NCI-H69 (cell line): ENCODE measurements around the gene NCK2.

Experiments used
- DNase-seq: peaks from one replicate; lab custom pipeline; 2025; lab: John Stamatoyannopoulos, UW

NCK2 gene

DNA sequence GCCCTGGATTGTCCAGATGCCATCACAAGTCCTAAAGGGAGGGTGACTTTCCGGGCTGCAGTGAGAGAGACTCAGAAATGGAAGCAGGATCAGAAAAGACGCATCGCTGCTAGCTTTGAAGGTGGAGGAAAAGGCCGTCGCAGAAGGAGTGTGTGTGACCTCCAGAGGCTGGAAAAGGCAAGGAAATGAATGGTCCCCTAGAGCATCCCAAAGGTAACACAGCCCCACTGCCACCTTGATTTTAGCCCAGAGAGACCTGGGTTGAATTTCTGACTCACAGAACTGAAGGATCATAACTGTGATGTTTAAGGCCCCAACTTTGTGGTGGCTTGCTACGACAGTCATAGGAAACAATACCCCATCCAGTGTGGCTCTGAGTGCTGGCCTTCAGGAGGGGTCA is 8.6 kb upstream of the NCK2 start:
- no peak for DNase-seq

DNA sequence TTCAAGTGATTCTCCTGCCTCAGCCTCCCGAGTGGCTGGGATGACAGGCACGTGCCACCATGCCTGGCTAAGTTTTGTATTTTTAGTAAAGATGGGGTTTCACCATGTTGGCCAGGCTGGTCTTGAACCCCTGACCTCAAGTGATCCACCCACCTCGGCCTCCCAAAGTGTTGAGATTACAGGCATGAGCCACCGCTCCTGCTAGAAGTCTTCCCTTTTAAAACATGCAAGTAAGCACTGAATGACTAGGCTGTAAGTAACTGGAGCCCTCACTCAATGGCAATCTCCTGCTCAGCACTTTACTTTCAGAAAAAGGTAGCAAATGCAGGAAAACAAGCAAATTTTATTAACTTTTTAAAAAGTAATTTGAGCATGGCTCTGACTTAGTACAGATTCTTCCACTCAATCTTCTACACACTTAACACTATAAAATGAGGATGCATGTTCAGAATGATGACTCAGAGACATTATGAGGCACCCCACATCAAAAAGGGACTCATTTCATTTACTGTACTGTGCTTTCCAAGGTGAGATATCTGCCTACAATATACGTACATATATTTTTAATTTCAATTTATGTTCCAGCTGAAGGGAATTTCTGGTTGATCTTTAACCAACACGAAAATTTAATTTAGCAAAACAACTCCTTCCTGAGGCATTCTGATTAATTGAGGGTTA is 6.6 kb upstream of the NCK2 start:
- no peak for DNase-seq

DNA sequence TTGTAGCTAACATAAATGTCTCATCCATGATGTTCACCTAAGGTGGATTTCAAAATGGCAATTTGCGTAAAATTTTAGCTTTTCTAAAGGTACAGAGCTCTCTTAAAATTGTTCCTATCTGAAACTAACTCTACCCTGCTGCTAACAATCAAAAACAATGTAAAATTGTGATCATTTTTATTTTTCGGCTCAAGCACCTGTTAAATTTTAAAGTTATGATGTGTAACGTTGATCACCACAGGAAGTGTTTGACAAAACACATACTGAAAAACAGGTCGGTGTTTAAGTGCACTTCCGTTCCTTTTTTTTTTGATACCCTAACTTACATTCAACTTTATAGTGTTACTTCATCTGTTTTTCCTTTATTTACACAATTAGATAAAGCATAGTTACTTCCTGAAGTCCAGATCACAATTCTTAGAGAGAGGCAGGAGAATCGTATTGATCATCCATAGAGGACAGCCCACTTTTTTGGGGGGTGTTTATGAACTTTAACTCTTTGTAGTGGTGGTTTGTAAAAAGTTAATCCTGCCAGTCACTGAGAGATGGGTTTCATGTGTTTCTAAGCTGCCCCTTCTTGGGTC is 6.0 kb upstream of the NCK2 start:
- no peak for DNase-seq

DNA sequence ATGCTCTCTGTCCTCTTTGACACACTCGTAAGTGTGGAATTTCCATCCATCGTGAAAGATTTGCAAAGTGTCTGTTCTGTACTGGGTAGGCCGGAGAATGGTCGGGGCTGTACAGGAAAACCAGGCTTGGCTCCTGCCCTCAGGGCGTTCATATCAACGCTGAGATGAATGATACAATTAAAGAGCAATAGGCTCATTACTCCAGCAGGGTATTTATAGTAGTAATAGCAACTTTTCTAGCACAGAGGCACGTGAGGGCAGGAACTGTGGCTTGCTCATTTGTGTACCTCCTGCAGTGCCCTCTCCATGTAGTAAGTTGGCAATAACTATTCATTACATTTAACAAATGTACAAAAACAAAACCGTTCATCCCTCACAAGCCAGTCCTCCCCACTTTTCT is 5.3 kb upstream of the NCK2 start:
- DNase-seq, result peak; percentile 2

DNA sequence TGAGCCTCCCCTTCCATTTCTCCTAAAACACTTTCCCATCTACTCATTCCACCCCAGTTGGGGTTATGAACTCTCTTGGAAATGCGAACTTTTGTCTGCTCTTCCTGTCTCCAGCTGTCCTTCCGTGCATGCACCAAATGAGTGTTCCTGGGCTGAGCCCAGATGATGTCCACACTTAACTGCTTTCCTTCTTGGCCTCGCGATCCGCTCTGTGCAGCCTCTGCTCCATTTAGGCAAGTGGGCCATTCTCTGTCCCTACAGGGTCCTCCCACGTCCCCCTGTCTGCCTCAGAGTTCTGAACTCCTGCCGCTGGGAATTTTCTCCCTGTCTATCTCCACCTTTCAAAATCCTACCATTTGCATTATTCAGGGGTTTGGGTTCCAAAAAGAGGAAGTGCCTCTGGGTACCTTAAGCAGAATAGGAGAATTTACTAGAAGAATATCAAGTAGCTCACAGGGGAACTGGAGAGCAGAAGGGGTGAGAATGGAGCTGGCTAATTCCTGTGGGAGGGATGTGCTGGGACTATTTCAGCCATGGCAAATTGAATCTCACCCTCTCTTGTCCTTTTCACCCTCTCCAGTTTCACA is 4.7 kb upstream of the NCK2 start:
- no peak for DNase-seq

DNA sequence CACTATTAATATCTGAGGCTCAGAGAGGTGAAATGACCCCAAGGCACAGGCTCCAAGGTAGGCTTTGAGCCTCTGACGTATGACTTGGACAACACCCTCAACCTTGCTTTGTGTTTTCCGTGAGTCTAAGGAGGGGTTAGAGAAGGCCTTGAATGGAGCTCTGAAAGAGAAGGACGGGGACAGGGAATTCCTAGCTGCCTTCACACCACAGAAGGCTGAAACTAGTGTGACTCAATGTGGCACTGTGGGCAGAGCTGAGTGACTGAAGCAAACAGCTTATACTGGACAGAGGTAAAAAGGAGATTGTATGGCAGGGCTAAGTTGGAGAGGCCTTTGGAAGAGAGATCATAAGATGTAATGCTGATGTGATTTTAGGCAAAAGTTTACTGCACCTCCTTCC is 3.5 kb upstream of the NCK2 start:
- no peak for DNase-seq

DNA sequence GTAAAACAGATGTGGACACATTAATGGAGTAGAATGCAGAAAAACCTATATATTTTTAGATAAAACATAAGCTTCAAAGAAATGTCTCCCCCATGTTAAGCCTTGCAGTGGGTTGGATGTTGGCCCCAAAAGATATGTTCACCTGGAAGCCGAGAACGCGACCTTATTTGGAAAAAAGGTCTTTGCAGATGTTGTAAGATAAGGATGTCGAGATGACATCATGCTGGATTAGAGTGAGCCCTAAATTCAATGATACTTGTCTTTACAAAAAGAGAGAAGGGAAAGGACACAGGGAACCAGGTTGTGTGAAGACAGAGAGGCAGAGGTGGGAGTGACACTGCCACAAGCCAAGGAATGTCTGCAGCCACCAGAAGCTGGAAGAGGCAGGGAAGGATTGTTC is 3.1 kb upstream of the NCK2 start:
- DNase-seq, result no peak

DNA sequence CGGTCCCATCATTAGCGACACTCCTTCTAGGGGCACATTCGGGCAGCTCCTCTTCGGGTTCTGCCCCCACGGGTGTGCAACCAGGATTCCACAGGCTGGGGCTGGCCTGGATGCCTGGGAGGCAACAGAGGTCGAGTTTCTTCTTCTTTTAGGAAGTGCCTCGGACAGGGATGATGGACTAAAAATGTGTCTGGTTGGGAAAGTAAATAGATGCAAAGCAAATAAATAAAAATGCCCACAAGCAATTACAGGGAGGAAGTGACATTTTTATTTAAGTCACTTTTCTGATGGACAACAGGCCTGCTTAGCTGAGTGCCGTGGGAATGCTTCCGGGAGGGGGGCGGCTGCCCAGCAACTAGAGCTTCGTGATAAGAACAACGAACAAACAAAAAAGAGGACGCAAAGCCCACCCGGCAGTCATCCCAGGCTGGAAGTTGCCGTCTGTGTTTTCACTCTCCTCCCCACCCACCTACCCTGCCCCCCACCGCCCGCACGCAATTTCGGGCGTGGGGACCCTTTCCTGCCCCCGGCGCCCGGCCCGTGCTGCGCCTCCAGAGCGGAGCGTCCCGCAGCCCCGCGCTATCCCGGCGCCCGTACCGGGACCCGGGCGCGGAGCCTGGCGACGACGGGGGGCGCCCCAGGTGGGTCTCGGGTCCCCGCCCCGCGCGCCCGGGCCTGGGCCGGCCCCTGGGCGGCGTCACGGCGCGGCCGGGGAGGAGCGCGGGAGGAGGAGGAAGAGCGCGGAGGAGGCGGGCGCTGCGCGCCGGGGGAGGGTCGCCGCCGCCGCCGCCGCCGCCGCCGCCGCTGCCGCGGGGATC is 412 bp upstream of the NCK2 start:
- DNase-seq, result peak; percentile 73

DNA sequence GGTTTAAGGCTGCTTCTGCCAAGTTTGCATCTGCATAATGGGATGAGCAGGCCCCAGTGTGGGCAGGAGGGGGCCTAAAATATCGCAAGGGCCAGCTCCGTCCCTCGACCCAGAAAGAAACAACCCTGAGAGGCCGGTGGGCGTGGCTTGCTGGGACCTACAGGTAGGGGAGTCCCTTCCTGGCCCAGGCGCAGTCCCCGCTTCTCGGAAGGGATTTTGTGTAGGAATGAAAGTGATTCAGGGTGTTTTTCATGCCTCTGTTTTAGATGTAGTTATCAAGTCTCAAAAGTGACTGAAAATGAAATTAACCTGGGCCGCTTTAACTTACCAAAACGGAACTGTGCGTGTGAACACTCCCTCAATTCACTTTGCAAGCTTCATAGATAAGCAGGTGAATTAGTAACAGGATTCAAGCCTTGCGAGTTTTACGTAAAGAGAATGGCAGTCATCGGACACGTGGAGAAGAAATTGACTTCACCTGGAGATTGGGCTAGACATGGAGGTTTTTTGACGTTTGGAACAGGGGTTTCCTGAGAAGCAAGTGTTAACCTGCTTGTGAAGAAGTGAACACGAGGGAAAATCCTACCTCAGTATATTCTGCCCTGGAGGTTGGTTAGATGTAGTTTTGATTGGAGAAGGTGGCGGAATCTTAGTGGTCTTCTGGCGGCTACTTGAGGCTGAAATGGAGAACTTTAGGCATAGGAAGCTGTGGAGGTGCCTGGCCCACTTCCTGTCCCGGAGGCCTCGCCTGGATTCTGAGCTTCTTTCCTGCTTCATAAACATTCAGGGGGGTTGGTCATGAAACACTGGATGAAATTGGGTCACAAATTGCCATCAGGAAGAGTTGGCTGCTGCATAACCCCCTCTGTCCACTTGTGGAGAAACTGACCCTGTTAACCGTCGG is 1.7 kb downstream of the NCK2 start:
- DNase-seq, result no peak

DNA sequence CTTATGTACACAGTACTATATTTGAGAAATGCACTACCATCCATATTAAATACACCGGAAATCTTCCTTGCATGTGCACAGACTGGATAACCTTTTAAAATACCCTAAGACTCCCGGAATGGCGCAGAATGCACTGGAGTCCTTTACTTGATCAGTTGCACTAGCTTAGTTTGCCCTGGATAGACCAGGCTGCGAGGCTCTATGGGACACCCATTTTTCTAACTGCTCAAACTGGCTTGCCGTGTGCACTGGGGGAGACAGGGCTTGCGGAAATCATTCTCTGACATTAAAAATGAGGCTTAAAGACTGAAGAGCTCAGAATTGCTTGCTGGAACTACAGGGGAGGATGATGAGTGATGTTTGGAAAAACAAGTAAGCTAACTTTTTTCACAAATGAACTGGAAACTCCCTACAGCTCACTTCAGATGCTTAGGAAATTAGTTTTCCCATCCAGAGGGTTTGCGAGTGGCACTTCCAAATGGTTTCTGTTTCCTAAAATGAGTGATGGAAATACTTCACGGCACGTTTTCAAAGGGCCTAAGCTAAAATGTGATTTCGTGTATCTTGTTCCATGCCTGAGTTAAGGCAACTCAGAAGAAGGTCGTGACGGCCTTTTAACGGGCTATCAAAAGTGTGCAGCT is 2.7 kb downstream of the NCK2 start:
- no peak for DNase-seq

DNA sequence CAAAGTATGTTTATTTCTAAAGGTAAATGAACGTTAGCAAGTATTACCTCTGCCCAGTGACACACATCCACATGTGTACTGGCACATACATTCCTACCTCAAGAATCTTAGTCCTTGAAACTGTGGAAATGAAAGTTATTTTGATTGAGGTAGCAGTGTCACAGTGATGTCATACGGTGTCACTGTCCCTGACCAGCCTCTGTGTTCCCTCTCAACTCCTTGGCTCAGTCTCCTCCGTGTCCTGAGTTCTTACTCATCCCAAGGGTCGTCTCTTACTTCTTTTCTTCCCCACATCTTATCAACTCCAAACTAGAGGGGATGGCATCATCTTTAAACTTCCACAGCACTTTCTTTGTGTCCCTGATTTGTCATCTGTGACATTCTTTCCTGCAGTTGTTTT is 3.3 kb downstream of the NCK2 start:
- DNase-seq, result no peak

DNA sequence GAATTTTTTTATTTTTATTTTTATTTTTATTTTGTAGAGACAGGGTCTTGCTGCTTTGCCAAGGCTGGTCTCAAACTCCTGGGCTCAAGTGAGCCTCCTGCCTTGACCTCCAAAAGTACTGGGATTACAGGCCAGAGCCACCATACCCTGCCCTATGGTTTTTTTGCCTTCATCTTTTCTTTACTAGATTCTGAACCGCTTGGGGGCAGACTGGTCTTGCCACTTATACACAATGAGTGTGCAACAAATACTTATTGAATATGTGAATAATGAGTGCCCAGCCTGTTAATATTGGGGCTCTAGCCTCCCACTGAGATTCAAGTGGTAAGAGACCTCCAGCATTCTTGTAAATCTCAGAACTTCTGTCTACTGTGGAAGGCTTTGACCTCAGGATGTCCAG is 3.9 kb downstream of the NCK2 start:
- DNase-seq, result no peak

DNA sequence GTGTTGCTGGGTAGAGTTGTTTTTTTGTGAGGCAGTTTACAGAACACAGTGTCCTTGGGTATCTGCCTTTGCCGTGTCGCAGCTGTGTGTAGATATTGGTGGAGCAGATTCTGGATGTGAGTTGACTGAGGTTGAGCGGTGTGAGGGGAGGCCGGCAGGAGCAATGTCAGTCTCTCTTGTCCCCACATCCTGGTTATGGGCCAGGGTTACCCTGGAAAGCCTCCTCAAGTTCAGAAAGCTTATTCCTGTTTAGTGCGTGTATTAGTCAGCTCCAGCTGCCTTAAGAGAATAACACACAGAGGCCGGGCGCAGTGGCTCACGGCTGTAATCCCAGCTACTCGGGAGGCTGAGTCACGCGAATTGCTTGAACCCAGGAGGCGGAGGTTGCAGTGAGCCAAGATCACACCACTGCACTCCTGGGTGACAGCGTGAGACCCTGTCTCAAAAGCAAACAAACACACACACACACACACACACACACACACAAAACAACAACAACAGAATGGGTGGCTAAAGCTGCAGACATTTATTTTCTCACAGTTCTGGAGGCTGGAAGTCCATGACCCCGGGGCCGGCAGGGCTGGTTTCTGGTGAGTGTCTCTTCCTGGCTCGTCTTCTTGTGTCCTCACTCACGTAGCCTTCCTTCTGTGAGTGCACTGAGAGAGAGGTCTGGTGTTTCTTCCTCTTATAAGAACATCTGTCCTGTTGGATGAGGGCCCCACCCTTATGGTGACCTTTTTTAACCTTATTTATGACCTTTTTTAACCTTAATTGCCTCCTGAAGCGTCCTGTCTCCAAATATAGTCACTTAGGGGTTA is 5.1 kb downstream of the NCK2 start:
- DNase-seq, result no peak

DNA sequence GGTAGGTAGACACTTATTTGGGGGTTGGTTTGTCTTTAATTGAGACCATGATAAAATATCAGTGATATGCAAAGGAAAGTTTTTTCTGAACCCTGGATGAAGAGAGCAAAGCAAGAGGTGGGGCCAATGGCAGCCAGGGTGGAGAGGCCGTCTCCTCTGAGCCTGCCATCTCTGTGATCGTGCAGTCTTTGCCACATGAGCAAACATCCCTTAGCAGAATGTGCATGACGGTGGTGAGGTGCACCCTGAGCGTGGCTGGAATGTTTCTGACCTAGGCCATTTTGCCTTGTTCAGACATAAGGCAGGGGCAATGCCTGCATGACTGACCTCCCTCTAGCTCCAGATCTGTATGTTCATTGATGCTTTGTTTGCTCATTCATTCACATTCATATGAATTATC is 6.0 kb downstream of the NCK2 start:
- DNase-seq, result no peak

DNA sequence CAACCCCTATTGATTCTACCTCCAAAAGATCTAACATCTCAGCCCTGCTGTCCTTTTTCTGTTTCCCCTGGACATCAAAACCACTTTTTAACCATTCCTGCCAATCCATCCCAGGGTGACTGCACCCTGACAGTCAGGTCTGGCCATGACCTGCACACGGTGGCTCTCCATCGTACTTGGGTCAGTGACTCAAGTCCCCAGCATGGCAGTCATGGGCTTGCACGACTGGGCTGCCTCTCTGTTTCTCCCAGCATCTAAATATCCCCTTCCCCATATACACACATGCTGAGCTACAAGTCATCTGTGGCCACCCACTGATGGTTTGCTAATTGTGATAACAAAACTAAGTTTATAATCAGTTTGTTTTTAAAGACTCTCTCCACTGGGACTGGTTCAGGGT is 6.6 kb downstream of the NCK2 start:
- DNase-seq, result no peak

DNA sequence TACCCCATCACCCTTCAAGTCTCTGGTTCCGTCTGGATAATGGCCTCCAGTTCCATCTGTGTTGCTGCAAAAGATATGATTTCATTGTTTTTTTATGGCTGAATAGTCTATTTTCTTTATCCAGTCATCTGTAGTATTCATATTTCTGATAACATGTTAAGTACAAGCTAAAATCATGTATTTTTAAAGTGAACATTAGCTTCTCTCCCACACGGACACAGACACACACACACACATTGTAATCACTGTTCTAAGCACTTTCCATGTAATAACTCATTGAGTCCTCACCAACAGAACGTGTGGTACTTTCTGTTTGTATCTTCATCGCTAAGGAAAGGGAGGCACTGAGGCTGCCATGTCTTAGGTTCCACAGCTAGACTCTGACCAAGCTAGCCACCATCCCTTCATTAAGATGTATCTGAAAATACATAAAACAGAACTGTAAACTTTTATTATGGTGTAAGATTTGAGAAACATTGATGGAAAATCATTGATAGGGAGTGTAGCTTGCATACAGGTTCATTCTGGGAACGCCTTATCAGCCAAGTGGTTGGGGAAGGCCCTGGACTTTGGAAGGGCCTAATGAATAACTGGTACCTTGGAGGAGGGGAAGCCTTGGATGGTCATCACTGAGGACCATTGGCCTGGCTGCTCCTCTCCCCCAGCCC is 8.1 kb downstream of the NCK2 start:
- DNase-seq, result no peak

DNA sequence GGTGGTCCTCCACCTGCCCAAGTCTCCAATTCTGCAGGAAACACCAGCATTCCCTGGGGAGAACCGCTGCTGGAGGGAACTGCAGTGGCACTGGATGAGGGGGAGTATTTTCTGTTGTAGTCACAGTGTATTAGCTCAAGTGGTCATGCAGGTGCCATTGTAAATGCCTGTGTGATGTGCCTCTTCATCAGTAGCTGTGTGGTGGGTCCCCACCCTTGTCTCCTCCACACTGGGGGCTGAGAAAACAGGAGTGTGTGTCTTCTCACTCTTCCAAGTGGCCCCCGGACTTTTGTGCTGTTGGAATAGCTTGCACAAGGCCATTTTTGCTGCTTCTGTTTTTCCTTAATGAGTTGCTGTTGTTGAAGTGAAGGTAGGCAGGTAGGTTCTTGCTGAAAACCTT is 8.7 kb downstream of the NCK2 start:
- DNase-seq, result no peak

DNA sequence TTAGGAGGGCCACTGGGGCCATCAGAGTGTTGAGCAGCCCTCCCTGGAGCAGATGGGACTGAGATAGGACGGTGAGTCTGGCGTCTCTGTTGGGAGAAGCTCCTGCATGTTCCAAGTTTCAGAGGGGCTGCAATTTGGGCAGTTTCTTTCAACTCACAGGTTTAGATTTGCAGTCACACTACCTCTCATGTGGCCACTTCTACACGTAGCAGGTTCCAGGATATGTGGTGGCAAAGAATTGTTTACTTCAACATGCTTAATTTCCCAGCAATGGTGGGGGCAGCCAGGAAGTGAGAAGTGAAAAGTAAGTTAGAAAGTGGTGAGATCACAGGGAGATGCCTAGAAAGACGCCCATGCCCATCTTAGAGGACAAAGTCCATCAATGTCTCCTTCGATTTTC is 9.3 kb downstream of the NCK2 start:
- no peak for DNase-seq

DNA sequence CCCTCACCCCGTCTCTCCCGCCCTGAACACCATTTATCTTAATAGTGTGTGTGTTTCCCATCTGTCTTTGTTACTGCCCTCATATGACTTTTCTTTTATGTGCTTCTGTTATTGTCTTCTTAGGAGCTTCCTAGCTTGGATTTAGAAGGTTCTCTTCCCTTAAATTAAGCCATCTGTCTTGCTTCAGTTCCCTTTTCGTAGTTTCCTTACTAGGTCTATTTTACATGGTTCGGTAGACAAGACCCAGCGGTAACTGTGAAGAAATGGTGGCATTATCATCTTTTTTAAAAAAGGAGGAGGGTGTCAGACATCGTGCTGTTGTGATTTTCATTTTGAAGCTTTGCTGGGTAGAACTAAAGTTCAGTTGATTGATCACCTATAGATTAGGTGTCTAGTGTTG is 10.3 kb downstream of the NCK2 start:
- DNase-seq, result no peak

DNA sequence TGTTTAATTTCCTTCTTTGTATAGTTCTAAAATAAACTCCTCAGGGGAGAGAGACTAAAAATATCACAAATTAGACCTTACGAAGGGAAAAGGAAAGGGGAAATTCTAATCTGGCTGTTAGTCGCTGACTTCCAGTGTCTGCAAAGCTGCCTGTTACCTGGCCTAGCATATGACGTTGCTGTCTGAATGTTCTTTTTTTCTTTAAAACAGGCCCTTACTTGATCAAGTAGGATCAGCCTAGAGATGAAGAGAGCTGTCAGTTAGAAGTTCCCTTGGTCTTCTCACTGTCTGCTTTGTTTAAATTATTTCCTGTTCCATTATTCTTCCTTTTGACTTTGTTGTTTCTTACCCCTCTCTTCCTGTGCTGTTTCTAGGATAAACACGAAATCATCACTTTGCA is 11.2 kb downstream of the NCK2 start:
- DNase-seq, result no peak
